ENCODE results near the gene PYGL. TPM values are rescaled to one million over a fixed set of nuclear protein-coding genes. Genes with fewer than 3 reads are reported as not detected.

Gene PYGL
- total and polyA plus RNA-seq, 2 experiments from 2014 or later = 57.6 to 93.8 TPM

DNA sequence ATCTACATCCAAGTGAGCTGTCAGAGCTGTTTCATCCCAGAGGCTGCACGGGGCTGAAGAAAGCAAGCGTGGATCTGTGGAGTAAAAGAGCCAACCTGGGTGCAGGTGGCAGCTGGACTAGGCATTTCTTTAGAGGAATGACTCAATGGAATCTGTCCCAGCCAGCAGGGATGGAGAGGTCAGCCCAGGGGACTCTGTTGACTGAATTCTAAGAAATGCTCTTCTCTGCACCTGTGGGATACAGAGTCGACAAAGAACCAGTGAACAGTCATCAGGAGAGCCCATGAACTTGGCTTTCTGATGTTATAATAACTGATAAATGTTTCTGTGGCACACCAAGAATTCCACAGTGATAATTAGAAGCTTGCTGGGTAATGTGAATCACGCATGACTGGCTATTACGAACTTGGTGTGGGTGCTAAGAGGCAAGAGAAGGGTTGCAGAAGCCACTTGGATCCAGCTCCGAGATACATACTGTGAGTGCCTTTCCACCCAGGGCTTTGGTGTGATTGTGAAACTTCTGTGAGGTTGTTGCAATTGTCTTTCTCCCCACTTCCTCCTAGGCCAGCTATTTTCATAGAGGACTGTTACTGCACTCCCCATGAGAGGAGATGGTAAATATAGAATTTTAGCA lies 16.2 kb downstream of the PYGL start:
- Histone ChIP-seq H3K79me2 (replicated peaks; ENCODE audit: insufficient read depth) (no peaks in the 10 kb centered on the region), H3K4me2 (no peak overlapping the region), H3F3A (replicated peaks; ENCODE audit: low read depth) (no peaks in the 10 kb centered on the region), H3K27ac (ENCODE audit: low read depth) (no peak overlapping the region), H3K4me3 (no peak overlapping the region), H3K4me1 (ENCODE audit: insufficient read depth) (peaks cover 7% of the 10 kb centered on the region; the same call in 1 of the 2 replicates), H3K36me3 (ENCODE audit: insufficient read depth) (peaks cover 31% of the 10 kb centered on the region), H3K9me2 (ENCODE audit: insufficient read depth) (no peaks in the 10 kb centered on the region), H3K27me3 (ENCODE audit: insufficient read depth) (no peaks in the 10 kb centered on the region), H4K20me1 (replicated peaks; ENCODE audit: insufficient read depth) (no peaks in the 10 kb centered on the region; the same call in 1 of the 2 replicates), H2AFZ (no peak overlapping the region)
- no peak overlapping the region for H3K4me3 Mint-ChIP-seq
- no peak overlapping the region for H3K27ac Mint-ChIP-seq
- H3K4me1 Mint-ChIP-seq = peaks cover 8% of the 10 kb centered on the region; the same call in 2 of the 3 replicates
- H3K36me3 Mint-ChIP-seq (ENCODE audit: low read depth) = peaks cover 3% of the 10 kb centered on the region; the same call in 2 of the 3 replicates
- peaks cover 3% of the 10 kb centered on the region for H3K27me3 Mint-ChIP-seq (ENCODE audit: insufficient read depth, low read depth, poor library complexity)
- no peak for TF ChIP-seq JUNB (IDR thresholded peaks at IDR 0.05; ENCODE audit: unreplicated experiment)
- TF ChIP-seq ZNF331 (CRISPR knock-in tag; IDR thresholded peaks at IDR 0.05; ENCODE audit: low read depth) = no peak
- TF ChIP-seq POLR2AphosphoS5 (IDR thresholded peaks at IDR 0.05; ENCODE audit: low read depth) = no peak
- TF ChIP-seq, protein P1, sequence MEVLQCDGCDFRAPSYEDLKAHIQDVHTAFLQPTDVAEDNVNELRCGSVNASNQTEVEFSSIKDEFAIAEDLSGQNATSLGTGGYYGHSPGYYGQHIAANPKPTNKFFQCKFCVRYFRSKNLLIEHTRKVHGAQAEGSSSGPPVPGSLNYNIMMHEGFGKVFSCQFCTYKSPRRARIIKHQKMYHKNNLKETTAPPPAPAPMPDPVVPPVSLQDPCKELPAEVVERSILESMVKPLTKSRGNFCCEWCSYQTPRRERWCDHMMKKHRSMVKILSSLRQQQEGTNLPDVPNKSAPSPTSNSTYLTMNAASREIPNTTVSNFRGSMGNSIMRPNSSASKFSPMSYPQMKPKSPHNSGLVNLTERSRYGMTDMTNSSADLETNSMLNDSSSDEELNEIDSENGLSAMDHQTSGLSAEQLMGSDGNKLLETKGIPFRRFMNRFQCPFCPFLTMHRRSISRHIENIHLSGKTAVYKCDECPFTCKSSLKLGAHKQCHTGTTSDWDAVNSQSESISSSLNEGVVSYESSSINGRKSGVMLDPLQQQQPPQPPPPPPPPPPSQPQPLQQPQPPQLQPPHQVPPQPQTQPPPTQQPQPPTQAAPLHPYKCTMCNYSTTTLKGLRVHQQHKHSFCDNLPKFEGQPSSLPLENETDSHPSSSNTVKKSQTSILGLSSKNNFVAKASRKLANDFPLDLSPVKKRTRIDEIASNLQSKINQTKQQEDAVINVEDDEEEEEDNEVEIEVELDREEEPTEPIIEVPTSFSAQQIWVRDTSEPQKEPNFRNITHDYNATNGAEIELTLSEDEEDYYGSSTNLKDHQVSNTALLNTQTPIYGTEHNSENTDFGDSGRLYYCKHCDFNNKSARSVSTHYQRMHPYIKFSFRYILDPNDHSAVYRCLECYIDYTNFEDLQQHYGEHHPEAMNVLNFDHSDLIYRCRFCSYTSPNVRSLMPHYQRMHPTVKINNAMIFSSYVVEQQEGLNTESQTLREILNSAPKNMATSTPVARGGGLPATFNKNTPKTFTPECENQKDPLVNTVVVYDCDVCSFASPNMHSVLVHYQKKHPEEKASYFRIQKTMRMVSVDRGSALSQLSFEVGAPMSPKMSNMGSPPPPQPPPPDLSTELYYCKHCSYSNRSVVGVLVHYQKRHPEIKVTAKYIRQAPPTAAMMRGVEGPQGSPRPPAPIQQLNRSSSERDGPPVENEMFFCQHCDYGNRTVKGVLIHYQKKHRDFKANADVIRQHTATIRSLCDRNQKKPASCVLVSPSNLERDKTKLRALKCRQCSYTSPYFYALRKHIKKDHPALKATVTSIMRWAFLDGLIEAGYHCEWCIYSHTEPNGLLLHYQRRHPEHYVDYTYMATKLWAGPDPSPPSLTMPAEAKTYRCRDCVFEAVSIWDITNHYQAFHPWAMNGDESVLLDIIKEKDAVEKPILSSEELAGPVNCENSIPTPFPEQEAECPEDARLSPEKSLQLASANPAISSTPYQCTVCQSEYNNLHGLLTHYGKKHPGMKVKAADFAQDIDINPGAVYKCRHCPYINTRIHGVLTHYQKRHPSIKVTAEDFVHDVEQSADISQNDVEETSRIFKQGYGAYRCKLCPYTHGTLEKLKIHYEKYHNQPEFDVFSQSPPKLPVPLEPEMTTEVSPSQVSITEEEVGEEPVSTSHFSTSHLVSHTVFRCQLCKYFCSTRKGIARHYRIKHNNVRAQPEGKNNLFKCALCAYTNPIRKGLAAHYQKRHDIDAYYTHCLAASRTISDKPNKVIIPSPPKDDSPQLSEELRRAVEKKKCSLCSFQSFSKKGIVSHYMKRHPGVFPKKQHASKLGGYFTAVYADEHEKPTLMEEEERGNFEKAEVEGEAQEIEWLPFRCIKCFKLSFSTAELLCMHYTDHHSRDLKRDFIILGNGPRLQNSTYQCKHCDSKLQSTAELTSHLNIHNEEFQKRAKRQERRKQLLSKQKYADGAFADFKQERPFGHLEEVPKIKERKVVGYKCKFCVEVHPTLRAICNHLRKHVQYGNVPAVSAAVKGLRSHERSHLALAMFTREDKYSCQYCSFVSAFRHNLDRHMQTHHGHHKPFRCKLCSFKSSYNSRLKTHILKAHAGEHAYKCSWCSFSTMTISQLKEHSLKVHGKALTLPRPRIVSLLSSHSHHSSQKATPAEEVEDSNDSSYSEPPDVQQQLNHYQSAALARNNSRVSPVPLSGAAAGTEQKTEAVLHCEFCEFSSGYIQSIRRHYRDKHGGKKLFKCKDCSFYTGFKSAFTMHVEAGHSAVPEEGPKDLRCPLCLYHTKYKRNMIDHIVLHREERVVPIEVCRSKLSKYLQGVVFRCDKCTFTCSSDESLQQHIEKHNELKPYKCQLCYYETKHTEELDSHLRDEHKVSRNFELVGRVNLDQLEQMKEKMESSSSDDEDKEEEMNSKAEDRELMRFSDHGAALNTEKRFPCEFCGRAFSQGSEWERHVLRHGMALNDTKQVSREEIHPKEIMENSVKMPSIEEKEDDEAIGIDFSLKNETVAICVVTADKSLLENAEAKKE (CRISPR knock-in tag; IDR thresholded peaks at IDR 0.05) = no peak
- no peak for TF ChIP-seq EZH2phosphoT487 (IDR thresholded peaks at IDR 0.05; ENCODE audit: unreplicated experiment)
- TF ChIP-seq NANOG (IDR thresholded peaks at IDR 0.05; ENCODE audit: borderline replicate concordance) = no peak
- TF ChIP-seq, protein P2, sequence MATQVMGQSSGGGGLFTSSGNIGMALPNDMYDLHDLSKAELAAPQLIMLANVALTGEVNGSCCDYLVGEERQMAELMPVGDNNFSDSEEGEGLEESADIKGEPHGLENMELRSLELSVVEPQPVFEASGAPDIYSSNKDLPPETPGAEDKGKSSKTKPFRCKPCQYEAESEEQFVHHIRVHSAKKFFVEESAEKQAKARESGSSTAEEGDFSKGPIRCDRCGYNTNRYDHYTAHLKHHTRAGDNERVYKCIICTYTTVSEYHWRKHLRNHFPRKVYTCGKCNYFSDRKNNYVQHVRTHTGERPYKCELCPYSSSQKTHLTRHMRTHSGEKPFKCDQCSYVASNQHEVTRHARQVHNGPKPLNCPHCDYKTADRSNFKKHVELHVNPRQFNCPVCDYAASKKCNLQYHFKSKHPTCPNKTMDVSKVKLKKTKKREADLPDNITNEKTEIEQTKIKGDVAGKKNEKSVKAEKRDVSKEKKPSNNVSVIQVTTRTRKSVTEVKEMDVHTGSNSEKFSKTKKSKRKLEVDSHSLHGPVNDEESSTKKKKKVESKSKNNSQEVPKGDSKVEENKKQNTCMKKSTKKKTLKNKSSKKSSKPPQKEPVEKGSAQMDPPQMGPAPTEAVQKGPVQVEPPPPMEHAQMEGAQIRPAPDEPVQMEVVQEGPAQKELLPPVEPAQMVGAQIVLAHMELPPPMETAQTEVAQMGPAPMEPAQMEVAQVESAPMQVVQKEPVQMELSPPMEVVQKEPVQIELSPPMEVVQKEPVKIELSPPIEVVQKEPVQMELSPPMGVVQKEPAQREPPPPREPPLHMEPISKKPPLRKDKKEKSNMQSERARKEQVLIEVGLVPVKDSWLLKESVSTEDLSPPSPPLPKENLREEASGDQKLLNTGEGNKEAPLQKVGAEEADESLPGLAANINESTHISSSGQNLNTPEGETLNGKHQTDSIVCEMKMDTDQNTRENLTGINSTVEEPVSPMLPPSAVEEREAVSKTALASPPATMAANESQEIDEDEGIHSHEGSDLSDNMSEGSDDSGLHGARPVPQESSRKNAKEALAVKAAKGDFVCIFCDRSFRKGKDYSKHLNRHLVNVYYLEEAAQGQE (IDR thresholded peaks at IDR 0.05; ENCODE audit: unreplicated experiment) = no peak
- TF ChIP-seq, protein P3, sequence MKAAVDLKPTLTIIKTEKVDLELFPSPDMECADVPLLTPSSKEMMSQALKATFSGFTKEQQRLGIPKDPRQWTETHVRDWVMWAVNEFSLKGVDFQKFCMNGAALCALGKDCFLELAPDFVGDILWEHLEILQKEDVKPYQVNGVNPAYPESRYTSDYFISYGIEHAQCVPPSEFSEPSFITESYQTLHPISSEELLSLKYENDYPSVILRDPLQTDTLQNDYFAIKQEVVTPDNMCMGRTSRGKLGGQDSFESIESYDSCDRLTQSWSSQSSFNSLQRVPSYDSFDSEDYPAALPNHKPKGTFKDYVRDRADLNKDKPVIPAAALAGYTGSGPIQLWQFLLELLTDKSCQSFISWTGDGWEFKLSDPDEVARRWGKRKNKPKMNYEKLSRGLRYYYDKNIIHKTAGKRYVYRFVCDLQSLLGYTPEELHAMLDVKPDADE (IDR thresholded peaks at IDR 0.05) = no peak
- TF ChIP-seq CREB1 (CRISPR knock-in tag; IDR thresholded peaks at IDR 0.05; ENCODE audit: low read depth) = no peak
- TF ChIP-seq EZH2 (IDR thresholded peaks at IDR 0.05; ENCODE audit: low read depth, unreplicated experiment) = no peak
- no peak for TF ChIP-seq STAT1 (IDR thresholded peaks at IDR 0.05; ENCODE audit: unreplicated experiment)
- TF ChIP-seq ZNF114 (CRISPR knock-in tag; IDR thresholded peaks at IDR 0.05) = no peak
- TF ChIP-seq, protein P4, sequence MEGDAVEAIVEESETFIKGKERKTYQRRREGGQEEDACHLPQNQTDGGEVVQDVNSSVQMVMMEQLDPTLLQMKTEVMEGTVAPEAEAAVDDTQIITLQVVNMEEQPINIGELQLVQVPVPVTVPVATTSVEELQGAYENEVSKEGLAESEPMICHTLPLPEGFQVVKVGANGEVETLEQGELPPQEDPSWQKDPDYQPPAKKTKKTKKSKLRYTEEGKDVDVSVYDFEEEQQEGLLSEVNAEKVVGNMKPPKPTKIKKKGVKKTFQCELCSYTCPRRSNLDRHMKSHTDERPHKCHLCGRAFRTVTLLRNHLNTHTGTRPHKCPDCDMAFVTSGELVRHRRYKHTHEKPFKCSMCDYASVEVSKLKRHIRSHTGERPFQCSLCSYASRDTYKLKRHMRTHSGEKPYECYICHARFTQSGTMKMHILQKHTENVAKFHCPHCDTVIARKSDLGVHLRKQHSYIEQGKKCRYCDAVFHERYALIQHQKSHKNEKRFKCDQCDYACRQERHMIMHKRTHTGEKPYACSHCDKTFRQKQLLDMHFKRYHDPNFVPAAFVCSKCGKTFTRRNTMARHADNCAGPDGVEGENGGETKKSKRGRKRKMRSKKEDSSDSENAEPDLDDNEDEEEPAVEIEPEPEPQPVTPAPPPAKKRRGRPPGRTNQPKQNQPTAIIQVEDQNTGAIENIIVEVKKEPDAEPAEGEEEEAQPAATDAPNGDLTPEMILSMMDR (conservative IDR thresholded peaks at IDR 0.05; ENCODE audit: low read depth in 2 of 2) = no peak
- DNase-seq (ENCODE audit: low spot score) = no peak
- no peaks in the 10 kb centered on the region for H3K9me3 Mint-ChIP-seq
- no peak for ATAC-seq

Data from GM23338 (cell line).